GM12873 (cell line): ENCODE data around the gene RASSF5.

Experiments used
- TF ChIP-seq, protein P1 (sequence below): IDR thresholded peaks from 2 replicates; pipeline ENCODE4 v1.5.1; 2012; ENCODE audit warnings: low read depth, mild to moderate bottlenecking, moderate library complexity, low read length, control low read depth; ENCODE audit not compliant: insufficient read depth; ENCODE audit errors: missing control alignments

The RASSF5 gene

DNA sequence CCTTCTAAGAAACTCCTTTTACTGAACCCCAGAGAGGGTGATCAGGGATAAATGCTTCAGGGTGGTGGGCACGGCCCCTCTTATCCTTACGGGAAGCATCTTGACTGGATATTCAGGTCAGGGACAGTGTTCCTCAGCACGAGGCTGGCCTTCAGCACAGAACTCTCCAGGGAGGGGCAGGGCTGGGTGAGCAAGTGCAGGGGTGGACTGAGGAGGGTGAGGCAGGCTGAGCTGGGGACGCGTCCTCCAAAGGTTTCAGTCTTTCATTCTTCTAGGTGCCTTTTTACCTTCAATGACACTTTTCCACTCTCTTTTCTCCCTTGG lies 52.3 kb downstream of the RASSF5 start:
- TF ChIP-seq, protein P1, sequence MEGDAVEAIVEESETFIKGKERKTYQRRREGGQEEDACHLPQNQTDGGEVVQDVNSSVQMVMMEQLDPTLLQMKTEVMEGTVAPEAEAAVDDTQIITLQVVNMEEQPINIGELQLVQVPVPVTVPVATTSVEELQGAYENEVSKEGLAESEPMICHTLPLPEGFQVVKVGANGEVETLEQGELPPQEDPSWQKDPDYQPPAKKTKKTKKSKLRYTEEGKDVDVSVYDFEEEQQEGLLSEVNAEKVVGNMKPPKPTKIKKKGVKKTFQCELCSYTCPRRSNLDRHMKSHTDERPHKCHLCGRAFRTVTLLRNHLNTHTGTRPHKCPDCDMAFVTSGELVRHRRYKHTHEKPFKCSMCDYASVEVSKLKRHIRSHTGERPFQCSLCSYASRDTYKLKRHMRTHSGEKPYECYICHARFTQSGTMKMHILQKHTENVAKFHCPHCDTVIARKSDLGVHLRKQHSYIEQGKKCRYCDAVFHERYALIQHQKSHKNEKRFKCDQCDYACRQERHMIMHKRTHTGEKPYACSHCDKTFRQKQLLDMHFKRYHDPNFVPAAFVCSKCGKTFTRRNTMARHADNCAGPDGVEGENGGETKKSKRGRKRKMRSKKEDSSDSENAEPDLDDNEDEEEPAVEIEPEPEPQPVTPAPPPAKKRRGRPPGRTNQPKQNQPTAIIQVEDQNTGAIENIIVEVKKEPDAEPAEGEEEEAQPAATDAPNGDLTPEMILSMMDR, result no peak

DNA sequence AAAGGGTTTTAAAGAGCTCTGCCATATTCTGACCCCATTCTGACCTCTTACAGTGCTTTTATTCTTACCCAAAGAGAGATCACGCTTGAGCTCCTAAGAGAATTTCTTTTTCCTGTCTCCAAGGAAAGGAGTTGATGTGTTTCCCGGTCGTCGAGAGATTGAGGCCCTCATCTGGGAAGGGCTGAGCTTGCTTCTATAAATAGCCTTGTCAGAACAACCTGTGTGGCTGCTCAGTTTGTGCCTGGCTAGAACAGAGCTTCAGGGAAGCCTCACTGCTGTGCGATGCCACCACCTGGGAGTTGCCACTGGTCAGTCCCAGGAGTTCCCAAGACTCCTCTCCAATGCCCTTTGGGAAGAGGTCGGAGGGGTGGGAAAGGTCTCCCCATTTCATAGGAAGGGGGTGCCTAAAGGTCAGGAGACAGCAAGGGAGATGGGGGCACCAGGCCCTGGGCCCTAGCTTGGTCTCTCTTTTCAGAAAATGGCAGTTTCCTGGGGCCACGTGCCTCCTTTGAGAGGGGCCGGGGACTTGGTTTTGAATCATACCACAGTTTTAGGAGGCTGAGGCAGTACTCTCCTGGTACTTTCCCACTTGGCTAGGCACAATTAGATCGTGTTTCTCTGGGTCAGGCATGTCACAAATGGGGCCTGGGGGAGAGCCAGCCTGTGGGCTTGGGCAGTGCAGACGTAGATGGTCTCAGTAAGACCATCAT lies 52.8 kb downstream of the RASSF5 start:
- TF ChIP-seq, protein P1, result no peak

DNA sequence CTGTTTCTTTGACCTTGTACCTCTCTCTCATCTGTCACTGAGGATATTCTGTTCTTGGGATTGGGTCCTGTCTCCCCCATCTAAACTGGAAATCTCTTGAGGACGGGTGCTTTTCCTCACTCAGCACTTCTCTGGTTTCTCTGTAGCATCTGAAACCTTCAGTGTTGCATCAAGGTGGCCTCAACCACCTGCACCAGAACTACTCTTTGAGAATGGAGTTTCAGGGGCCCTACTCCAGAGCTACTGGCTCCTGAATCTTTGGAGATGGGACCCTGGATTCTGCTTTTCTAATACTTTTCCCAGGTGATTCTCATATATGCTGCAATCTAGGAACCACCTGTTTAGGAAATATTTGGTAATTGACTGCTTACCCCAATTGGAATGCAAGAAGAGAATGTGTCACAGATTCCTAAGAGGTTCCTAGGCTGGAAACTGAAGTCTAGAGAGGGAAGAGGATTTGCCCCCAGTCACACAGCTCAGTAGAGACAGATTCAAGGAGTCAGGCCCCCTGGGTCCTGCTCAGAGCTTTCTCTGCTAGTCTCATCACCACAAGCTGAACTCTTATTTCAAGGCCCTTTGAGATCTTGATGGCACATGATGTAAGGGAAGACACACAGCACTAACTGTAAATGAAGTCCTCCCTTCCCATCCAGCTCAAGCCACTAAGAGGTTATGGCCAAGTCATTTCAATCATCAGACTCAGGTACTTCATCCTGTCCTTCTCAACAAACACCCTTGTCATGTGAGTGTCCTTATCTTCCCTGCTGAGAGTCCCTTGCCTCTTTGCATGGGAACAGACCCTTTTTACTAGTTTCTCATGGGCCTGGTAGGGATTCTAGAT lies 56.3 kb downstream of the RASSF5 start:
- TF ChIP-seq, protein P1, result no peak

DNA sequence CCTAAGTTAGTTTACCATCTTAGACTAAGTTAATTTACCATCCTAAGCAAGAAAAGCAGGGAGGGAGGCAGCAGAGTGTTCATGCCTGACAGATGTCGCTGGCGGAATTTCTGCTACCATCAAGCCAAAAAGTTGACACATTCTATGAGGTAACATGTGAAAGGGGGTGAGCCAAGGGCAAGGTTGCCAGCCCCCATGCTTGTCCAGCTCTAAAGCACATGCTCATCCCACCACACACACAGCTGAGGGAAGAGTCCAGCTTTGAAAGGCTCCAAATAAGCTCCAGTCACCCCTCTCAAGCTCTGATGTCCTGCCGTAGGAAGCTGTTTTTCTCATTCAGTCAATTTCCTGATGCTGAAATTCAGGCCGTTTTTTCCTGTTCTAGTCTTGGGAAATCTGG lies 58.7 kb downstream of the RASSF5 start:
- TF ChIP-seq, protein P1, result no peak

DNA sequence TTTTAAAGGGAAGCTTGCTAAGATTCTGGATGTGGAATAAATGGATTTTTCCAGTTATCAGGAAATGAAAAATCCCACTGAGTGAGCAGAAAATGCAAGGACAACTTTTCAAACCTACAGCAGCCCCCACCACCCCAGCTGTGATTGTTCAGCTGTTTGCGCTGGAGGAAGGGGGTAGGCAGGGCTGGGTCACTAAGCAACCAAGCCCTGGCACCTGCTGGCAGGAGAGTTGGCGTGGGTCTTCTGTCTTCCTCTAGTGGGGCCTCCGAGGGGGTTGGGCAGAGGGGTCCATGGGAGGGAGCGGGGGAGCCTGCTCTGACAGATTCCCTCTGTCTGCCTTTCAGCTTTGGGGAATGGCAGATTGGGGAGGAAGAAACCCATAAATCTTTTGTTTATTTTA lies 59.7 kb downstream of the RASSF5 start:
- TF ChIP-seq, protein P1, result no peak

DNA sequence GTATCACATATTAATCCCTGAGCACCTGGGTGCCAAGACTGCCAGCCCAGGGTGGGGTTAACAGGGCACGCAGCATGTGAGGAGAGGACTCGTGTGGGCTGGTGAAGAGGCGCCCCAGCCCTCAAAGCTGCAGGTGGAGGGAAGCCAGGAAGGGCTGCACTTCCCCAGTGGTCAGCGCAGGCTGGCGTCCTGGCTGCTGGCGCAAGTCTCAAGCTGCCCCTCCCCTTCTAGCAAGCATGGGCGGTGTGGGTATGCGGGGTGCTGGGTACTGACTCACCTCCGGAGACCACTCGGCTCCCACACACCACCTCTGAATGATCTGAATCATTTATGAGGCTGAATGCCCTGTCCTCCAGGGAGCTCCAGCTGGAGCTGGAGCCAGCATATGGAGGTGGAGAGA lies 60.9 kb downstream of the RASSF5 start:
- TF ChIP-seq, protein P1, result no peak

DNA sequence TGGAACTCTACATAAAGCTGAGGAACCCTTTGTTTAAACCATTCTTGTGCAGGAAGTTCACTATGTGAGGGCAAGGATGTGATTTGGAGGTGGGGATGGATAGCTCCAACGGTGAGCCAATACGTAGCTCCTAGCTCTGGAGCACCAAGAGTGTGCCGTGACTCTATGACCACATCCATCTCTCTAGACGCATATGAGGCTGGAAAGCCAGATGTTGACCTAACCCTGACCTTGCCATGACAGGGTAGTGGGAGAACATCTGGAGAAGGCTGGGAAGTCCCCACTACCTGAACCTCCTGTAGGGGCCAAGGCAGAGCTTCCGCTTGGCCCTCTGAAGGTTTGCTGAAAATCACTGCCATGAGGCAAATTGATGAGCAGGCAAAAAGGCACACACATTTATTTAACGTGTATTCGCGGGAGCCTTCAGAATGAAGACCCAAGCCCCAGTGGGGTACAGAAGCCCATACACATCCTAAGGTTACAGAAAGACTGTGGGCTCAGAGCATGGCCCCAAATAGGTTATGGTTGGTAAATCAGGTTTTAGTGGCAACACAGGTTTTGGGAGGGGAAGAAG lies 61.5 kb downstream of the RASSF5 start:
- TF ChIP-seq, protein P1, result no peak
